Loucy (cell line): ENCODE measurements around the gene CUBN.
A peak's percentile ranks its signal among the peaks of the same experiment; 100 is the strongest.
"Not testable (repeated sequence)": the region's sequence is repeated elsewhere in the genome, so short reads cannot be mapped to it uniquely, and the experiment has no call there.

ENCODE experiments used
- H2AFZ ChIP-seq: fragments of 200-600 bp; sonication (generic); 2 replicates; pipeline ENCODE4 v1.6.0; 2016; ENCODE audit warnings: antibody characterized with exemption, mild to moderate bottlenecking, low read length, moderate library complexity
- H3F3A ChIP-seq: fragments of 200-600 bp; 2 replicates; pipeline ENCODE4 v1.6.0; 2016; ENCODE audit warnings: antibody characterized with exemption, low read depth, mild to moderate bottlenecking
- H3K27me3 ChIP-seq: fragments of 200-600 bp; sonication (generic); 2 replicates; pipeline ENCODE4 v1.6.1; 2014; ENCODE audit warnings: low read length, mild to moderate bottlenecking; ENCODE audit not compliant: insufficient read depth, poor library complexity, severe bottlenecking
- H3K36me3 ChIP-seq: fragments of 200-600 bp; sonication (generic); 2 replicates; pipeline ENCODE4 v1.6.1; 2016; ENCODE audit warnings: low read length; ENCODE audit not compliant: insufficient read depth
- H3K4me1 ChIP-seq: fragments of 200-600 bp; sonication (generic); 2 replicates; pipeline ENCODE4 v1.5.1; 2014; ENCODE audit warnings: low read length, mild to moderate bottlenecking; ENCODE audit not compliant: insufficient read depth, poor library complexity, severe bottlenecking
- H3K4me2 ChIP-seq: fragments of 200-600 bp; sonication (generic); 2 replicates; pipeline ENCODE4 v1.6.0; 2014; ENCODE audit warnings: antibody characterized with exemption, low read length, low read depth, mild to moderate bottlenecking; ENCODE audit not compliant: poor library complexity, severe bottlenecking
- H3K4me3 ChIP-seq: fragments of 200-600 bp; sonication (generic); 2 replicates; pipeline ENCODE4 v1.5.1; 2014; ENCODE audit warnings: low read length, mild to moderate bottlenecking, mixed read lengths; ENCODE audit not compliant: poor library complexity, severe bottlenecking
- H3K79me2 ChIP-seq: fragments of 200-600 bp; sonication (generic); 2 replicates; pipeline ENCODE4 v1.6.1; 2014; ENCODE audit warnings: low read length; ENCODE audit not compliant: insufficient read depth
- H3K9ac ChIP-seq: fragments of 200-600 bp; sonication (generic); 2 replicates; pipeline ENCODE4 v1.6.0; 2014; ENCODE audit warnings: mild to moderate bottlenecking, low read depth, low read length, moderate library complexity; ENCODE audit not compliant: poor library complexity, severe bottlenecking
- H3K9me2 ChIP-seq: fragments of 200-600 bp; sonication (generic); replicated peaks from 2 replicates; pipeline ENCODE4 v1.6.1; 2016; ENCODE audit warnings: low read depth, low read length, mixed read lengths
- H3K9me3 ChIP-seq: fragments of 200-600 bp; sonication (generic); 2 replicates; pipeline ENCODE4 v1.6.1; 2014; ENCODE audit warnings: mild to moderate bottlenecking, antibody characterized with exemption, low read length, low read depth; ENCODE audit not compliant: insufficient read depth
- H4K20me1 ChIP-seq: fragments of 200-600 bp; sonication (generic); 2 replicates; pipeline ENCODE4 v1.6.0; 2014; ENCODE audit warnings: antibody characterized with exemption, low read length, mild to moderate bottlenecking; ENCODE audit not compliant: insufficient read depth, poor library complexity, severe bottlenecking
- CTCF ChIP-seq: fragments of 200-600 bp; sonication (generic); conservative IDR thresholded peaks from 2 replicates; pipeline ENCODE4 v1.5.1; 2014; ENCODE audit warnings: mild to moderate bottlenecking, antibody characterized with exemption, low read length
- EZH2phosphoT487 ChIP-seq: fragments of 200-600 bp; IDR thresholded peaks from 2 replicates; pipeline ENCODE4 v1.6.1; 2018; ENCODE audit warnings: antibody characterized with exemption, mild to moderate bottlenecking, moderate library complexity, borderline replicate concordance

CUBN gene

GRCh38 chr10:16832351-16833080, 297.1 kb downstream of the CUBN start:
- Histone ChIP-seq H3K4me2 (no peak overlapping the region), H3K36me3 (no peaks in the 10 kb centered on the region), H3K4me3 (no peak overlapping the region), H3K9ac (no peak overlapping the region), H3K9me3 (no peaks in the 10 kb centered on the region), H4K20me1 (no peaks in the 10 kb centered on the region), H3K9me2 (no peaks in the 10 kb centered on the region), H3K27me3 (no peaks in the 10 kb centered on the region), H3K79me2 (no peaks in the 10 kb centered on the region), H2AFZ (no peak overlapping the region), H3F3A (no peaks in the 10 kb centered on the region), H3K4me1 (peaks cover 13% of the 10 kb centered on the region)
- TF ChIP-seq CTCF (no peak), EZH2phosphoT487 (no peak)

GRCh38 chr10:16828701-16829175, 300.9 kb downstream of the CUBN start:
- Histone ChIP-seq H3K4me1 (peaks cover 6% of the 10 kb centered on the region), H4K20me1 (no peaks in the 10 kb centered on the region), H2AFZ (no peak overlapping the region), H3K4me3 (no peak overlapping the region), H3F3A (no peaks in the 10 kb centered on the region), H3K9ac (no peak overlapping the region), H3K27me3 (no peaks in the 10 kb centered on the region), H3K9me2 (no peaks in the 10 kb centered on the region), H3K4me2 (no peak overlapping the region), H3K79me2 (no peaks in the 10 kb centered on the region), H3K9me3 (no peaks in the 10 kb centered on the region), H3K36me3 (no peaks in the 10 kb centered on the region)
- TF ChIP-seq CTCF (no peak), EZH2phosphoT487 (no peak)

GRCh38 chr10:16828114-16828568, 301.5 kb downstream of the CUBN start:
- H3K9ac ChIP-seq, result no peak overlapping the region
- H3K9me2 ChIP-seq, result no peaks in the 10 kb centered on the region
- no peaks in the 10 kb centered on the region for H3K27me3 ChIP-seq
- H3K4me1 ChIP-seq, result peaks cover 6% of the 10 kb centered on the region
- no peaks in the 10 kb centered on the region for H3K79me2 ChIP-seq
- no peaks in the 10 kb centered on the region for H3K36me3 ChIP-seq
- no peak overlapping the region for H2AFZ ChIP-seq
- no peaks in the 10 kb centered on the region for H3F3A ChIP-seq
- H3K4me2 ChIP-seq, result no peak overlapping the region
- H3K4me3 ChIP-seq, result no peak overlapping the region
- peak; percentile 69 for TF ChIP-seq CTCF
- TF ChIP-seq EZH2phosphoT487, result no peak
- H3K9me3 ChIP-seq, result no peaks in the 10 kb centered on the region; the same call in 1 of the 2 replicates
- H4K20me1 ChIP-seq, result no peaks in the 10 kb centered on the region

GRCh38 chr10:16827474-16827873, 302.1 kb downstream of the CUBN start:
- H2AFZ ChIP-seq, H3K27me3 ChIP-seq, H3K9me3 ChIP-seq, H3K9ac ChIP-seq, H3F3A ChIP-seq, H4K20me1 ChIP-seq, H3K36me3 ChIP-seq, H3K9me2 ChIP-seq, H3K4me1 ChIP-seq, H3K4me3 ChIP-seq, H3K4me2 ChIP-seq, H3K79me2 ChIP-seq: not testable (repeated sequence)
